Medulla oblongata (tissue), 1 donor: Measurements from ENCODE around the gene PORCN.
"Not testable (repeated sequence)": the region's sequence is repeated elsewhere in the genome, so short reads cannot be mapped to it uniquely, and the experiment has no call there.

Source experiments
- DNase-seq: peaks from one replicate; pipeline ENCODE4 v3.0.0-alpha.2; 2015; ENCODE audit errors: extremely low spot score

PORCN gene

GRCh38 chrX:48512371-48512935 is 3.7 kb downstream of the PORCN start:
- no peak for DNase-seq

DNA sequence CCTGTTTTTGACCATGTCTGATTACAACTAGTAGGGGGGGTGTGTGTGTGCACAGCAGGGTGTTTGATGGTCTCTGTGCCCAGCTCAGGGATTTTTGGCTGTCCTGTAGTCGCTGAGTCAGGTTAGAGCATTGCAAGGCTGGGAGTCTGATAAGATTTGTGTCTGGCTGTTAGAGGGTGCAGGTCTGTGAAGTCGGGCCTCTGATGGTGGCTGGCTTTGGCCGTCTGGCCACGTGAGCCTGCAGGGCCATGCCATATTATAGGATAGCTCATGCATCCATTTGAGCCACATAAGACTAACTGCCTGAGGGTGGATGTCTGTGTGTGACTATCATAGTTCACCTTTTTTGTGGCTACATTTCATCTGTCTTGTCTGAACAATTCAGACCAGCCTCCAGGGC is 4.9 kb downstream of the PORCN start:
- no peak for DNase-seq

GRCh38 chrX:48514126-48514806 is 5.5 kb downstream of the PORCN start:
- no peak for DNase-seq

DNA sequence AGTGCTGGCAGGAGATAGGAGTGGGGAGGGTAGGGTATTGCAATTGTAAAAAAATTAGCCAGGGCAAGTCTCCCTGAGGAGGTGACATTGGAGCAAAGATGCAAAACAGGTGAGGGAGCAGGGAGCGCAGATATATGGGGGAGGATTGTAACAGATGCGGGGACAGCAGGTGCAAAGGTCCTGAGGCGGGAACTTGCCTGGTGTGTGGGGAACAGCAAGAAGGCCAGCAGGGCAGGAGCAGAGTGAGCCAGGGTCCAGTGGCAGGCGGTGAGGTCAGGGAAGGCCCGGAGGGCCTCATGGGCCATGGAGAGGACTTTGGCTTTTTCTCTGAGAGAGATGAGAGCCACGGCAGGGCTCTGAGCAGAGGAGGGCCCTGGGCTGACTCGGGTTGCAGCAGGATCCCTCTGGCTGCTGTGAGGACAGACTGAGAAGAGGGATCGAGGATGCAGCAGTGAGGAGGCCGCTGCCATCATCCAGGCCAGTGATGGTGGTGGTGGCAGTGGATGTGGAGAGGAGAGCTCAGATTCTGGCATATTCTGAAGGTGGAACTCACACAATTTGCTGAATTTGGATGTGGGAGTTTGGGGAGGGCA is 6.2 kb downstream of the PORCN start:
- DNase-seq, result no peak

GRCh38 chrX:48515842-48516241 is 7.0 kb downstream of the PORCN start:
- no peak for DNase-seq

DNA sequence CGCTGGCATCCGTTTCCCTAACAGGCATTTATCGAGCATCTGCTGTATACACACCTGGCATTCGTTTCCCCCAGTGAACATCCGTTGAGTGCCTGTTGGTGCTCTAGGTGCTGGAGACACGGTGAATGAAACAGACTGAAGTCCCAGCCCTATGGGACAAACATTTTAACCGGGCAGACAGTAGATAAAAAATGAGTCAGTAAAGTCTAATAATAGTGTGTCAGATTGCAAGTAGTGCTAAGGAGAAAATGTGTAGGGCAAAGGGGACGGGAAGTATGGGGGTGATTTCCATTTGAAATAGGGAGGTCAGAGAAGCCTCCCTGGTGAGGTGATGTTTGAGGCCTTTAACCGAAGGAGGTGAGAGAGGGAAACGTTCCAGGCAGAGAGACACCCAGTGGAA is 7.5 kb downstream of the PORCN start:
- no peak for DNase-seq

DNA sequence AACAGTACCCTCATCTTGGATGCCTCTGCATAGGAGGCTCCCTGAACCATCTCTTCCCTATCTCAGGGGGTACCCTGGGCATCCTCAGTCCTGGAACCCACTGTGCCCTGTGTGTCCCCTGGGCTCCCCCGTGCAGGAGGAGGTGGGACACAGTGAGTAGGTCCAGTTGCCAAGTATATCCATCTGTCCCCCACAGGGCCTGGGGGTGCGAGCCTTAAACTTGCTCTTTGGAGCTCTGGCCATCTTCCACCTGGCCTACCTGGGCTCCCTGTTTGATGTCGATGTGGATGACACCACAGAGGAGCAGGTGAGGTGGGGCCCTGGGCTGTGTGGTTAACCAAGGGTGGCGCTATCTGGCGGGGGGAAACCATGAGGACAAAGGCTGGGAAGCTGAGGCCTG is 8.2 kb downstream of the PORCN start:
- DNase-seq, result no peak

DNA sequence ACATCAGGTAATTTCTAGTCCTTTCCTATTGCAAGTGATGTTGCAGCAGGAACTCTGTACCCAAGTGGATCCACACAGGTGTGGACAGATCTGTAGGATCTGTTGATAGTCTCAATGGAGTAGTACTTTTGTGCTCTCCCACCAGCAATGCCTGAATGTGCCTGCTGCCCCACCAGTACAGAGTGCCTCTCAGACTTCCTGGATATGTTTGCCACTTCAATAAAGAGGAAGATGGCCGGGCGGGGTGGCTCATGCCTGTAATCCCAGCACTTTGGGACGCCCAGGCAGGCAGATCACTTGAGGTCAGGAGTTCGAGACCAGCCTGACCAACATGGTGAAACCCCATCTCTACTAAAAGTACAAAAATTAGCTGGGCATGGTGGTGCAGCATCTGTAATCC is 10.7 kb downstream of the PORCN start:
- not testable (repeated sequence) for DNase-seq

- no peak for DNase-seq
These were observed 11.7 kb downstream of the PORCN start for GRCh38 chrX:48520455-48520854.

GRCh38 chrX:48520976-48521352 is 12.2 kb downstream of the PORCN start:
- DNase-seq, result peak; percentile 2

DNA sequence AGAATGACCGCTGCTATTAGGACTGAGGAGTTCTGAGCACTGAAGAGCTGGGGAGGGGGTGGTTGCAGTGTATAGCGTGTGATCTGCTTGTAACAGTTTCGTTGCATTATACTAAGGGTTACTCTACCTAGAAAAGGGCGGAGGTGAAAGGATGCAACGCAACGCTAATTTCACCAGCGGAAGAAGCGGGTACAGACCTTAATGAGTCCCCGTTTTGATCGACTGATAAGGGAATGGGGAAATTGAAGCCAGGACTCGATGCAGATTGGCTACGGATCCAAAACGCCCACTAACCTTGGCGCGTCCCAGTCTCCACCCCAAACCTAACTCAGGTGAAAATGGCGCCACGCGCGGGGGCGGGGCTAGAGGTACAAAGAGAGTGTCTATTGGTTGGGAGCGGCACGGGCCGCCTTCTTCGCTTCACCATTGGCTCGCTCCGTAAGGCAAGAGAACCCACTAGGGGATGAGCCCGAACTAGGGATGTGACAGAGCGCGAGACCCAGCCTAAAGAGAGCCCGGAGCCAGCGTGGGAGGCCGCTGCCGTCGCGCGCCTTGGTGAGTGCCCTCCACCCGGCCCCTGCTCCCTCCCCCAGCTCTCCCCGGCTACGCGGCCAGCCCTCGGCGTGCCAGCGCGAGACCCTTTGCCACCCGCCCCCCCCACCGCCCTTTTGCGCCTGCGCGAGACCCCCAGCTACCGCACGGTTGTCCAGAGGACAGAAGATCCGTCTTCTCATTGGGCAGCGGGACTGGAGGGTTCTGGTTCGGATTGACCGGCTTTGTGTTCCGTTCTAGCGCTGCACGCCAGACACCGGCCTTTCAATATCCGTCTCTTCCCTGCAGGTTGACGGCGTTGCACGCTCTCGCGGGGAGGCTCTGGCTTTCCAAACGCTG is 12.8 kb downstream of the PORCN start, which contains the start of gene EBP:
Gene EBP (plus strand): TSS at position 456 of the 891 bp plus-strand sequence. CDS start 1,964 bp downstream, outside the sequence.
- peak; percentile 87 for DNase-seq

- DNase-seq, result no peak
These were observed 13.5 kb downstream of the PORCN start for GRCh38 chrX:48522291-48522690.

GRCh38 chrX:48523682-48524081 is 14.9 kb downstream of the PORCN start:
- DNase-seq, result no peak

DNA sequence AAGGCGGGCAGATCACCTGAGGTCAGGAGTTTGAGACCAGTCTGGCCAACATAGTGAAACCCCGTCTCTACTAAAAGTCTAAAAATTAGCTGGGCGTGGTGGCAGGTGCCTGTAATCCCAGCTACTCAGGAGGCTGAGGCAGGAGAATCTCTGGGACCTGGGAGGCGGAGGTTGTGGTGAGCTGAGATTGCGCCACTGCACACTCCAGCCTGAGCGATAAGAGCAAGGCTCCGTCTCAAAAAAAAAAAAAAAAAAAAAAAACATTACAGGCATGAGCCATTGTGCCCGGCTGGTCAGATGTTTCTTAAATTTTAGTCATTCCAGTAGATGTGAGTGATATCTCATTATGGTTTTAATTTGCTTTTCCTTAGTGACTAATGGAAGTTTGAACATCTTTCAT is 17.1 kb downstream of the PORCN start:
- DNase-seq, result not testable (repeated sequence)

DNA sequence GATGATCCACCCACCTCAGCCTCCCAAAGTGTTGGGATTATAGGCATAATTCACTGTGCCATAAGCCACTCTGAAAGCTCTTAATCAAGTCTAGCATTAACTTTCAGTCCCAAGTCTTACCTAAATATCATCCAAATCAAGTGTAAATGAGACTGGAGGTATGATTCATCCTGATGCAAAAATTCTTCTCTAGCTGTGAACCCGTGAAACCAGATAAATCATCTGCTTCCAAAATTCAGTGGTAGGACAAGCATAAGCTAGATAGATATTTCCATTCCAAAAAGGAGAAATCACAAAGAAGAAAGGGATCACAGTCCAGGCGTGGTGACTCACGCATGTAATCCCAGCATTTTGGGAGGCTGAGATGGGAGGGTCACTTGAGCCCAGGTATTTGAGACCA is 21.9 kb downstream of the PORCN start:
- no peak for DNase-seq

DNA sequence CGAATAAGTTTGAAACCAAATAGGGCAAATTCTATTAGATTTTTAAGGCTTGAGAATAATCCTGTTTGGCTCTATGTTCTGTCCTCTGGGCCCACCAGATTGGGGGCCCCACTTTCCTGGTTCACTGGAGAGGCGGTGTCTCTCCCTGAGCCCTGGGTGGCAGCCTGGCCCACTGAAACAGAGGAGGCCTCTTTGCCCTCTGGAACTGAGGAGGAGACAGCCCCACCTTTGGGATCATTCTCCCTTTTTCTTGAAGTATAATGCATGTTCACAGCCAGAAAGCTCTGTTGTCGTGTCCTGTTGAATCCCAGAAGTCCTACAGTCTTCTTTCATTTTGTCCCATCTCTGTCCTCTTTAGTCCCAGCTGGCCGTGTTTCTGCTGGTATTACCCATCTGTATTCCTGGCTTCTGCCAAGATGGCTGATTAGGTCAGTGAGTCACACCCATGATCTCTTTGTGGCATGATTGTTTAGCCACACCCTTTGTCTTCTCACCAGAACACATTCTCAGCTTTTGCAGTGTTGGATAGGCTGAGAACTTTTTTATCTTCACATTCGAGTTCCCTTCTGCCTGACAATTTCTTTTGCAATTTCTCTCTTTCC is 22.7 kb downstream of the PORCN start:
- DNase-seq, result no peak

DNA sequence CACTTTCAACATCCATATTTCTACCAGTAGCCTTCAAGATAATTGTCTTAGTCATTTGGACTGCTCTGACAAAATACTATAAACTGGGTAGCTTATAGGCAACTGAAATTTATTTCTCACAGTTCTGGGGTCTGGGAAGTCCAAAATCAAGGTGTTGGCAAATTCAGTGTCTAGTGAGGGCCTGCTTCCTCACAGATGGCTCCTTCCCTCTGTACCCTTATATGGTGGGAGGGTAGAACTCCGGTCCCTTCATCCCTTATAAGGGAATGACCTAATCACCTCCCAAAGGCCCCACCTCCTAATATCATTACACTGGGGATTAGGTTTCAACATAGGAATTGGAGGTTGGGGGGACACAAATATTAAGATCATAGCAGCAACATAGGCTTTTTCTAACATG is 23.4 kb downstream of the PORCN start:
- DNase-seq, result no peak

DNA sequence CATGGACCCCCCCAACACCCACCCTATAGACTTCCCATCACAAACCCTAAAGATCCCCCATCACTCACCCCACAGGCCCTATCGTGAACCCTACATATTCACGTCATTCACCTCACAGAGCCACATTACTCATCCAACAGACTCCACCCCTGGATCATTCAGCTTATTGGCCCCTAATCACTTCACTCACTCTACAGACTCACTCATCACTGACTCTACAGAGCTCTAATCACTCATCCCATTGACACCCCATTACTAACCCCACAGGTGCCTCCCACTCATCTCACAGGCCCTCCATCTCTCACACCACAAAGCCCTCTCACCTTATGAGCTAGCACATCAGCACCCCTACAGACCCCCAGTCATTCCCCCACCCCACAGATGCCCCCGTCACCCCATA is 24.4 kb downstream of the PORCN start:
- no peak for DNase-seq

- DNase-seq, result no peak
These were observed 30.0 kb downstream of the PORCN start for GRCh38 chrX:48538641-48539344.

DNA sequence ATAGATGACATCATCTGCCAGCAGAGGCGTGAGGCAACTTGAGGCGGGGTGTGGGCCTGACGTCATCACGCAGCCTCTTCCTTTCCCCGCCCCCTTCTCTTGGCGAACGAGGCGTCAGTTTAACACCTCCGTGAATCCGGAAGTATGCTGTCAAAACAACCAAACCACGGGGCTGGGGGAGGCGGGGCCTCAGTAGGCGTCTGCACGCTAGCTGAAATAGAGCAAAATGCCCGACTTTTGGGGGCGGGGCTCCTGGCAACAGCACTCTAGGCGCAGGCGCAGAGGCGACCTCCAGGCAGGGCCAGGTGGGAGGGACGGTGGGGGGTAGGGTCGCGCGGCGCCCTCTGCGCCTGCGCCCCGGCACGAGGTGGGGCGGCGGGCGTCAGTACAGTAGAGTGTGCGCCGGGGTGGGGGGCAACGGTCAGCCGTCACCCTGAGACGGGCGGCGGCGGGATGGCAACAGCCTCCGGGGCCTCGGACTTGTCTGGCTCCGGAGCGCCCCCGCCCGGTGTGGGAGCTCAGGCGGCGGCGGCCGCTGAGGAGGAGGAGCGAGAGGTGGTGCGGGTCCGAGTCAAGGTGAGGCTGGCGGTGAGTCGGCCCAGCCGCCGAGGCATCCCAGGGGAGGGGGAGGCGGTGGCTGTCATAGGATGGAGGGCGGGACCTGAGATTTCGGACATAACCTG is 30.7 kb downstream of the PORCN start, which contains the start of gene TBC1D25:
Gene TBC1D25 (plus strand): TSS at position 370 of the 683 bp plus-strand sequence. CDS start 84 bp downstream, at position 454.
- DNase-seq, result peak; percentile 94

GRCh38 chrX:48540028-48540375 is 31.2 kb downstream of the PORCN start:
- DNase-seq, result peak; percentile 17
